OCI-LY3 (cell line): Measurements from ENCODE around the gene NIN.

Experiments used
- EZH2phosphoT487 ChIP-seq: fragments of 200-600 bp; shearing (Covaris generic); IDR thresholded peaks from 2 replicates; pipeline ENCODE4 v1.6.1; 2018; ENCODE audit warnings: antibody characterized with exemption, mixed run types, low read depth
- TF ChIP-seq, protein P1 (sequence below): fragments of 200-600, 300-600 bp; sonication (generic); IDR thresholded peaks from 2 replicates; pipeline ENCODE4 v1.5.1; 2014; ENCODE audit warnings: antibody characterized with exemption, low read length, low read depth

DNA sequence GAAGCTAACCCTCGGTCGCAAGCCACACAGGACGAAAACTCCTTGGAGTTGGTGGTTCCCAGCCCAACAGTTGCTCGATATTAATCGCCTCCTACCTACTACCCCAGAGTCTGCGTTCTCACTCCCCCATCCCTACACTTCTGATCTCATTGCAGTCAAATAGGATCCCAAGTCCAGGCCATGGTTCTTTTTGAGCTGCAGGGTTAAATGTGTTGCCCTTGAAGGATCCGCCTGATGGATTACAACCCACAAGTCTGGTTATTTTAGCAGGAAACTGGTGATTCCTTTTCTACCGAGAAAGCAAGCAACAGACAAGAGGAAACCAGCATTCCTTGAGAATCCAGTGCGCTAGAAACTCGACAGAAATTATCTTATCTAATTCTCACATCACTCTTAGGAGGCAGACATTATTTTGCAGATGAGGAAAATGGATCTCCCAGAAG, 785 bp upstream of the NIN start:
- TF ChIP-seq, protein P1, sequence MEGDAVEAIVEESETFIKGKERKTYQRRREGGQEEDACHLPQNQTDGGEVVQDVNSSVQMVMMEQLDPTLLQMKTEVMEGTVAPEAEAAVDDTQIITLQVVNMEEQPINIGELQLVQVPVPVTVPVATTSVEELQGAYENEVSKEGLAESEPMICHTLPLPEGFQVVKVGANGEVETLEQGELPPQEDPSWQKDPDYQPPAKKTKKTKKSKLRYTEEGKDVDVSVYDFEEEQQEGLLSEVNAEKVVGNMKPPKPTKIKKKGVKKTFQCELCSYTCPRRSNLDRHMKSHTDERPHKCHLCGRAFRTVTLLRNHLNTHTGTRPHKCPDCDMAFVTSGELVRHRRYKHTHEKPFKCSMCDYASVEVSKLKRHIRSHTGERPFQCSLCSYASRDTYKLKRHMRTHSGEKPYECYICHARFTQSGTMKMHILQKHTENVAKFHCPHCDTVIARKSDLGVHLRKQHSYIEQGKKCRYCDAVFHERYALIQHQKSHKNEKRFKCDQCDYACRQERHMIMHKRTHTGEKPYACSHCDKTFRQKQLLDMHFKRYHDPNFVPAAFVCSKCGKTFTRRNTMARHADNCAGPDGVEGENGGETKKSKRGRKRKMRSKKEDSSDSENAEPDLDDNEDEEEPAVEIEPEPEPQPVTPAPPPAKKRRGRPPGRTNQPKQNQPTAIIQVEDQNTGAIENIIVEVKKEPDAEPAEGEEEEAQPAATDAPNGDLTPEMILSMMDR, result no peak
- TF ChIP-seq EZH2phosphoT487, result no peak
